GM19463 (cell line): ENCODE results near the gene TAOK3.

Source experiments
- ATAC-seq: cut with Tn5 transposase; IDR thresholded peaks from one replicate; pipeline ENCODE4 v1.9.1; 2021; ENCODE audit warnings: mild to moderate bottlenecking, moderate library complexity; ENCODE audit not compliant: unreplicated experiment

The TAOK3 gene

GRCh38 chr12:118219106-118219505 is 153.6 kb downstream of the TAOK3 start:
- ATAC-seq = no peak

- ATAC-seq = no peak
Observed at GRCh38 chr12:118213452-118213851, 159.3 kb downstream of the TAOK3 start.

- no peak for ATAC-seq
Observed at GRCh38 chr12:118212606-118213005, 160.1 kb downstream of the TAOK3 start.

GRCh38 chr12:118206107-118206412 is 166.6 kb downstream of the TAOK3 start:
- ATAC-seq = no peak

GRCh38 chr12:118193958-118194357 is 178.7 kb downstream of the TAOK3 start:
- ATAC-seq = no peak

GRCh38 chr12:118193477-118193876 is 179.2 kb downstream of the TAOK3 start:
- no peak for ATAC-seq

- no peak for ATAC-seq
Observed at GRCh38 chr12:118190266-118190665, 182.4 kb downstream of the TAOK3 start.

- no peak for ATAC-seq
Observed at GRCh38 chr12:118189741-118190191, 182.9 kb downstream of the TAOK3 start.

GRCh38 chr12:118188690-118189371 is 183.9 kb downstream of the TAOK3 start:
- ATAC-seq = no peak

GRCh38 chr12:118187751-118188435 is 184.8 kb downstream of the TAOK3 start:
- no peak for ATAC-seq

GRCh38 chr12:118185602-118186397 is 186.9 kb downstream of the TAOK3 start:
- ATAC-seq = no peak

GRCh38 chr12:118183711-118184110 is 189.0 kb downstream of the TAOK3 start:
- no peak for ATAC-seq

- ATAC-seq = peak; percentile 51
Observed at GRCh38 chr12:118183155-118183554, 189.6 kb downstream of the TAOK3 start.

GRCh38 chr12:118175823-118176447 is 196.8 kb downstream of the TAOK3 start:
- peak; percentile 96 for ATAC-seq

- ATAC-seq = peak; percentile 98
Observed at GRCh38 chr12:118166946-118167345, 205.8 kb downstream of the TAOK3 start.

- ATAC-seq = no peak
Observed at GRCh38 chr12:118164798-118165486, 207.8 kb downstream of the TAOK3 start.

- no peak for ATAC-seq
Observed at GRCh38 chr12:118160536-118160935, 212.2 kb downstream of the TAOK3 start.

GRCh38 chr12:118151755-118152154 is 221.0 kb downstream of the TAOK3 start:
- no peak for ATAC-seq

GRCh38 chr12:118150625-118151024 is 222.1 kb downstream of the TAOK3 start:
- no peak for ATAC-seq

- no peak for ATAC-seq
Observed at GRCh38 chr12:118148287-118148686, 224.4 kb downstream of the TAOK3 start.

- no peak for ATAC-seq
Observed at GRCh38 chr12:118145798-118146156, 226.9 kb downstream of the TAOK3 start.
